A549 (cell line): ENCODE results near the gene SMCO2. TPM values are rescaled to one million over a fixed set of nuclear protein-coding genes. Genes with fewer than 3 reads are reported as not detected.

Experiments
- ATAC-seq, 2 experiments: fragments of 200-7000 bp in 1 of 2; fragments of >200 bp in 1 of 2; cut with Nextera tagmentation in 1 of 2; cut with Tn5 transposase in 1 of 2; 3 replicates each; pipeline versions ENCODE4 v1.8.0 to v1.9.1; 2018 to 2020; ENCODE audit warnings: mild to moderate bottlenecking in 1 of 2, moderate library complexity in 1 of 2
- CTCF ChIA-PET: fragments of 300-600 bp; sonication (Branson Sonifier 250); formaldehyde crosslinking; extraction: SDS; loops from one replicate; lab custom pipeline; 2021; ENCODE audit warnings: antibody characterized with exemption, inconsistent platforms; lab: Yijun Ruan, JAX
- POLR2A ChIA-PET: fragments of 350-600 bp; formaldehyde crosslinking; extraction: SDS; loops from one replicate; lab custom pipeline; 2021; ENCODE audit warnings: antibody characterized with exemption, inconsistent platforms; lab: Yijun Ruan, JAX
- DNase-seq, 2 experiments: peaks; one replicate each; pipeline versions ENCODE4 v3.0.0 to v3.0.0-alpha.2; 2011 to 2016; ENCODE audit warnings: low read depth in 1 of 2, low spot score in 1 of 2
- FAIRE-seq: peaks from 2 replicates; lab custom pipeline; 2011; peaks lifted over from hg19 to GRCh38; lab: Jason Lieb, UNC
- H3K27ac ChIP-seq, 2 experiments: fragments of >200 bp; sonication (Bioruptor Twin); formaldehyde crosslinking; 3 replicates each; pipeline ENCODE4 v1.5.1; 2016 to 2017
- H3K4me1 ChIP-seq: fragments of >200 bp; sonication (Bioruptor Twin); formaldehyde crosslinking; 3 replicates; pipeline ENCODE4 v1.6.1; 2016
- H3K4me2 ChIP-seq: fragments of >200 bp; sonication (Bioruptor Twin); formaldehyde crosslinking; 3 replicates; pipeline ENCODE4 v1.6.1; 2016
- H3K4me3 ChIP-seq: fragments of >200 bp; sonication (Bioruptor Twin); formaldehyde crosslinking; 3 replicates; pipeline ENCODE4 v1.5.1; 2016
- H3K9me3 ChIP-seq: fragments of >200 bp; sonication (Bioruptor Twin); formaldehyde crosslinking; 3 replicates; pipeline ENCODE4 v1.6.1; 2016
- BHLHE40 ChIP-seq: IDR thresholded peaks from 2 replicates; pipeline ENCODE4 v1.6.1; 2012; ENCODE audit warnings: low read depth, low read length, inconsistent platforms
- CBX8 ChIP-seq: fragments of 200-600 bp; sonication (generic); IDR thresholded peaks from 2 replicates; pipeline ENCODE4 v1.6.1; 2016
- CEBPB ChIP-seq, 2 experiments: fragments of >200 bp in 1 of 2; sonication (Bioruptor Twin) in 1 of 2; formaldehyde crosslinking in 1 of 2; IDR thresholded peaks; 2 replicates each; pipeline ENCODE4 v1.6.1; 2012 to 2016
- CHD2 ChIP-seq: fragments of 150-350 bp; IDR thresholded peaks from 2 replicates; pipeline ENCODE4 v1.6.1; 2014; ENCODE audit warnings: low read length; ENCODE audit not compliant: partially characterized antibody
- CTCF ChIP-seq: fragments of >200 bp; sonication (Bioruptor Twin); formaldehyde crosslinking; IDR thresholded peaks from 3 replicates; pipeline ENCODE4 v1.5.1; 2016
- EHF ChIP-seq: fragments of 250-450 bp; sonication (Bioruptor Pico); IDR thresholded peaks from 2 replicates; pipeline ENCODE4 v1.5.0; 2020; ENCODE audit warnings: mild to moderate bottlenecking
- EP300 ChIP-seq, 2 experiments: fragments of >200 bp; sonication (Bioruptor Twin); formaldehyde crosslinking; IDR thresholded peaks; 2 replicates in 1 of 2; 3 replicates in 1 of 2; pipeline ENCODE4 v1.6.1; 2016 to 2017
- ESRRA ChIP-seq: fragments of 150-350 bp; IDR thresholded peaks from 2 replicates; pipeline ENCODE4 v1.6.1; 2014; ENCODE audit warnings: mild to moderate bottlenecking, low read length, borderline replicate concordance
- FOSB ChIP-seq: fragments of 250-450 bp; sonication (Bioruptor Pico); IDR thresholded peaks from 2 replicates; pipeline ENCODE4 v1.5.0; 2020; ENCODE audit warnings: mild to moderate bottlenecking, moderate library complexity
- FOXS1 ChIP-seq: fragments of 250-450 bp; sonication (Bioruptor Pico); IDR thresholded peaks from 2 replicates; pipeline ENCODE4 v1.5.0; 2020; ENCODE audit warnings: mild to moderate bottlenecking, moderate library complexity
- HDAC2 ChIP-seq: fragments of 200-600 bp; sonication (generic); IDR thresholded peaks from 2 replicates; pipeline ENCODE4 v1.6.1; 2016
- HEYL ChIP-seq: fragments of 250-450 bp; sonication (Bioruptor Pico); IDR thresholded peaks from 2 replicates; pipeline ENCODE4 v1.8.0; 2021; ENCODE audit warnings: mild to moderate bottlenecking, moderate library complexity
- MAFK ChIP-seq: fragments of 450-650 bp; IDR thresholded peaks from 2 replicates; pipeline ENCODE4 v1.6.1; 2014; ENCODE audit not compliant: partially characterized antibody
- MAX ChIP-seq: IDR thresholded peaks from 2 replicates; pipeline ENCODE4 v1.6.1; 2012
- MAZ ChIP-seq: fragments of 150-350 bp; IDR thresholded peaks from 2 replicates; pipeline ENCODE4 v1.6.1; 2014; ENCODE audit warnings: antibody characterized with exemption, low read depth, low read length, borderline replicate concordance
- MYC ChIP-seq: IDR thresholded peaks from 2 replicates; pipeline ENCODE4 v1.6.1; 2012; ENCODE audit warnings: mild to moderate bottlenecking, inconsistent platforms, low read length, improper control_type of control experiment, borderline replicate concordance
- NPAS2 ChIP-seq: fragments of 250-450 bp; sonication (Bioruptor Pico); IDR thresholded peaks from 2 replicates; pipeline ENCODE4 v1.8.0; 2022; ENCODE audit warnings: mild to moderate bottlenecking, moderate library complexity, borderline replicate concordance
- PHF8 ChIP-seq: fragments of 200-600 bp; sonication (generic); IDR thresholded peaks from 2 replicates; pipeline ENCODE4 v1.6.1; 2016; ENCODE audit warnings: low read depth, mild to moderate bottlenecking, antibody characterized with exemption, moderate library complexity, borderline replicate concordance
- RAD21 ChIP-seq, 2 experiments: fragments of >200 bp in 1 of 2; sonication (Bioruptor Twin) in 1 of 2; formaldehyde crosslinking in 1 of 2; IDR thresholded peaks in 1 of 2; conservative IDR thresholded peaks in 1 of 2; 2 replicates in 1 of 2; 3 replicates in 1 of 2; pipeline ENCODE4 v1.6.1; 2012 to 2018; ENCODE audit warnings: inconsistent platforms in 1 of 2
- SMC3 ChIP-seq: fragments of >200 bp; sonication (Bioruptor Twin); formaldehyde crosslinking; IDR thresholded peaks from 3 replicates; pipeline ENCODE4 v1.6.1; 2018; ENCODE audit warnings: inconsistent platforms
- TP53 ChIP-seq: fragments of 250-450 bp; sonication (Bioruptor Pico); IDR thresholded peaks from 2 replicates; pipeline ENCODE4 v1.5.0; 2021; ENCODE audit warnings: mild to moderate bottlenecking, moderate library complexity
- ZC3H11A ChIP-seq: fragments of 450-650 bp; IDR thresholded peaks from 2 replicates; pipeline ENCODE4 v1.6.1; 2014; ENCODE audit warnings: antibody characterized with exemption, mild to moderate bottlenecking
- WGBS: methylation state at CpG from one replicate; pipeline ENCODE4 v1.1.6; 2017; ENCODE audit errors: missing lambda C conversion rate; 5-methylcytosine and 5-hydroxymethylcytosine counted together
- polyA plus RNA-seq, 4 experiments: library from polyadenylated mRNA; depleted of rRNA in 3 of 4; stranded (reverse); fragments of >200 nt; fragmentation: RNase III in 1 of 4; extraction: RNeasy Plus Mini Kit Qiagen cat#74134 plus additional on column Dnase treatment in 1 of 4; gene quantifications; 2 replicates in 3 of 4; 3 replicates in 1 of 4; pipeline ENCODE4 v1.2.3, GENCODE V29; 2011 to 2017
- TF ChIP-seq, protein P1 (sequence below): fragments of >200 bp; sonication (Bioruptor Twin); formaldehyde crosslinking; IDR thresholded peaks from 2 replicates; pipeline ENCODE4 v1.6.1; 2016

Gene SMCO2
- polyA plus RNA-seq, 2 of the 4 experiments (the other 2 are of a cell fraction): 0.14 to 0.28 TPM

DNA sequence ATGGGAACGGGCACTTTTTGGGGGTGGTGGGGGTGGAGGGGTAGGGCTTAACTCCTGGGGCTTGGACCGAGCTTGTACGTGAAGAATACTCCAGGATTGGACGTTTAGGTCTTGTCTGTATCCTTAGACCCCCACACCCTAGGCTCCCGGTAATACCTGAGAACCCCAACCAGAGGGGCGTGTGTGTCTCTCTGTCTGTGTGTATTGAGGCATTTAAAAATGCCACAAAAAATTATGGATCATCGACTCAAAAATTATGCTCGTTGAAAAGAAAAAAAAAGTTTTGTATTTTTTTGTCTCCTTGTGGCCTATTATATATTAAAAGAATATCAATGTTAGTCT is 77.9 kb downstream of the SMCO2 start:
- Histone ChIP-seq H3K9me3 (no peaks in the 10 kb centered on the region), H3K4me1 (peaks cover 21% of the 10 kb centered on the region), H3K4me2 (peak overlapping the region; percentile 78)
- CTCF ChIA-PET: interaction anchor here (0.6 to 3.7 kb wide), 14 partner anchors 8 to 1275 kb away, joined by 3 to 27 read pairs (median 4); no protein-coding TSS in a partner anchor
- TF ChIP-seq HEYL (CRISPR knock-in tag): no peak
- TF ChIP-seq SMC3: 0 out of 3 replicates have a peak, but pooled peaks have one; percentile 2
- no peak for TF ChIP-seq MYC
- TF ChIP-seq MAX: no peak
- TF ChIP-seq PHF8: peak; percentile 19
- no peak for TF ChIP-seq MAZ
- no peak for TF ChIP-seq CBX8
- no peak for TF ChIP-seq CHD2
- TF ChIP-seq BHLHE40: no peak
- no peak for TF ChIP-seq EP300 (IDR thresholded peaks at IDR 0.05)
- no peak for TF ChIP-seq NPAS2
- TF ChIP-seq CTCF: peak; percentile 12; the same call in 2 of the 3 replicates
- TF ChIP-seq ESRRA: no peak
- TF ChIP-seq, protein P1, sequence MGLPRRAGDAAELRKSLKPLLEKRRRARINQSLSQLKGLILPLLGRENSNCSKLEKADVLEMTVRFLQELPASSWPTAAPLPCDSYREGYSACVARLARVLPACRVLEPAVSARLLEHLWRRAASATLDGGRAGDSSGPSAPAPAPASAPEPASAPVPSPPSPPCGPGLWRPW: no peak
- TF ChIP-seq TP53 (CRISPR knock-in tag): no peak
- TF ChIP-seq, all 56 proteins: peak for 3
- POLR2A ChIA-PET: interaction anchor here (0.5 to 2.8 kb wide), 22 partner anchors 9 to 509 kb away, joined by 3 to 43 read pairs (median 4); no protein-coding TSS in a partner anchor
- FAIRE-seq: no peak
- no peak for DNase-seq
- peak overlapping the region; percentile 63 for H3K4me3 ChIP-seq
- 2% methylated on average over 7 of the region's 8 CpGs for WGBS
- peak; percentile 48 to 60; a peak in 5 of 6 replicates for ATAC-seq
- H3K27ac ChIP-seq: peak overlapping the region; percentile 86 to 94

DNA sequence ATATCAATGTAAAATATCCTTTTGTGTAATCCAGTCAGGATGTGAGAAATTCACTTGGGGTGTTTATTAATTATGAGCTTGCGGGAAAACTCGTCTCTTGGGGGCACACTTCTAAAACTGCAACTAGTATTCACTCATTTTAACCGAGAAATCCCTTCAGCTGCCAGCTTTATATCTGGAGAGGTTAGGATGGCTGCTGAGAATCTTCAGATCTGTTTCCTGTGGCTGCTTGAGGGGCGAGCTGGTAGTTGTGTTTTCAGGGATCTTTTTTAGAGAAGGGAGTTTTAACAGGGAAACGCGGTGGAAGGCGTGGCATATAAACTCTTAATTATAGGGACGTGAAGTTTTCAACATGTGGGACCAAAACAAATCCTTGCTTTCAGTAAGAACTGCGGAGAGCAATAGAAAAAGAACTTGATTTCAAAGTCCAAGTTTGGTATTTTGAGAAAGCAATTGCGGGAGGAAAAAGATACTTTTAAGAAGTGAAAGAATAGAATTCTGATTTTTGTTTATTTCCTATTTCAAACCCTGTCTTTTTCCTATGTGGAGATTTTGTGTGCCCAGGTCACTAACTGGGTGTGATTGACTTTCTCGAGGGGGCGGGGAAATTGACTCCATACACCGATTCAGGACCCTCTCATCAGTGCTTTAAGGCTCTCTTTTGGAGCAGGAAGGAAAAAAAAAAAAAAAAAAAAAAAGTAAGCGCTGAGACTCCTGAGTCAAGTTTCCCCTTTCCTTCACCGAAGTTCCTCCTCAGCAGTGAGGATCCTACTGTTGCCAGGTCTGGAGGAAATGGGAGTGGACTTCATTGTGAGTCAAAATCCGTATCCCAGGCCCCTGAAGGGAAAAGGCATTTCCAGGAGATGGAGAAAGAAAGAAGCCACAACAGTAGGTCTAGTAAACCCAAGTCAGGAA is 78.6 kb downstream of the SMCO2 start:
- FAIRE-seq: no peak

GRCh38 chr12:27527512-27527911 is 81.0 kb downstream of the SMCO2 start:
- Histone ChIP-seq H3K4me1 (peaks cover 29% of the 10 kb centered on the region), H3K4me2 (no peak overlapping the region), H3K27ac (no peak overlapping the region), H3K9me3 (no peaks in the 10 kb centered on the region), H3K4me3 (no peak overlapping the region)
- FAIRE-seq (no peak), ATAC-seq (no peak), DNase-seq (no peak)
- no peak for TF ChIP-seq ZC3H11A
- TF ChIP-seq HEYL (CRISPR knock-in tag): no peak
- TF ChIP-seq FOXS1 (CRISPR knock-in tag): no peak
- TF ChIP-seq MAFK: no peak
- no peak for TF ChIP-seq SMC3
- TF ChIP-seq CEBPB (IDR thresholded peaks at IDR 0.05): peak; percentile 44 to 59; a peak in 3 of 4 replicates
- POLR2A ChIA-PET: no interaction called here
- CTCF ChIA-PET: interaction anchor here (1.5 kb wide), 1 partner anchor 30 kb away, joined by 3 read pairs; no protein-coding TSS in a partner anchor
- 88% methylated on average over 9 of the region's 9 CpGs for WGBS

More for the DNA sequence above, 78.6 kb downstream of the SMCO2 start:
- Histone ChIP-seq H3K4me3 (peak overlapping the region; percentile 63), H3K4me1 (peaks cover 23% of the 10 kb centered on the region), H3K4me2 (peak overlapping the region; percentile 78), H3K9me3 (no peaks in the 10 kb centered on the region), H3K27ac (peak overlapping the region; percentile 86 to 94)
- CTCF ChIA-PET: interaction anchor here (0.6 to 3.7 kb wide), 7 partner anchors 9 to 1275 kb away, joined by 3 to 27 read pairs (median 5); no protein-coding TSS in a partner anchor
- TF ChIP-seq CEBPB (IDR thresholded peaks at IDR 0.05) (no peak), EHF (CRISPR knock-in tag) (no peak), SMC3 (peak; percentile 13; the same call in 1 of the 3 replicates), FOSB (no peak), NPAS2 (no peak), RAD21 (conservative IDR thresholded peaks at IDR 0.05 in 1 of 2, IDR thresholded peaks at IDR 0.05 in 1 of 2) (0 out of 5 replicates have a peak, but pooled peaks of 1 of the 2 experiments have one; percentile 16), HDAC2 (no peak)
- no peak for ATAC-seq
- POLR2A ChIA-PET: interaction anchor here (0.5 to 2.8 kb wide), 15 partner anchors 11 to 194 kb away, joined by 3 to 43 read pairs (median 6); no protein-coding TSS in a partner anchor
- peak; percentile 42 to 44 for DNase-seq
- WGBS: 2% methylated on average over 16 of the region's 16 CpGs
